ENCODE data around the gene ATP5PO. TPM values are rescaled to one million over a fixed set of nuclear protein-coding genes. Genes with fewer than 3 reads are reported as not detected.

ATP5PO gene
- total RNA-seq, 1 donor from 2014 or later, result 100 TPM

DNA sequence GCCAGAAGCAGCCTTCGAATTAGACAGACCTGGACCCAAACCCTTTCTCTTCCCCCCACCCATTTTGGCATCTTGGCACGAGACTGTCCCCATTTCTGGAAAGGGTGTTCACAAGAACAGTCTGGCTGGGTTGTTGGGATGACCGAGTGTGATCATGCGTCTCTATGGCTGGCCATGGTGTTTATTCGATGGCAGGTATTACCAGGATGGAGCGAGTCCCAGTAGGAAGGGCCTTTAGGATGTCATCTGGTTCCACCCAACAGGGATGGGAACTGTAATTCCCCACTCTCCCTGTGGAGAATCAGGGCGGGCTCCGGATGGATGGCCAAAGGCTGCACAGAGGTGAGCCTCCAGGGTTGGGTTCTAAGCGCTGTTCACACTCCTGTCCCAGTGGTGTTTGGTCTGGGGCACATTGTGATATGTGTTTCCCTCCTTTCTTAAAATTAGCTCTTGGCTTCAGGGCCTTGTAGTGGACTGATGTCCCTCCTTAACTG is 33.4 kb upstream of the ATP5PO start:
- TF ChIP-seq, protein P1, sequence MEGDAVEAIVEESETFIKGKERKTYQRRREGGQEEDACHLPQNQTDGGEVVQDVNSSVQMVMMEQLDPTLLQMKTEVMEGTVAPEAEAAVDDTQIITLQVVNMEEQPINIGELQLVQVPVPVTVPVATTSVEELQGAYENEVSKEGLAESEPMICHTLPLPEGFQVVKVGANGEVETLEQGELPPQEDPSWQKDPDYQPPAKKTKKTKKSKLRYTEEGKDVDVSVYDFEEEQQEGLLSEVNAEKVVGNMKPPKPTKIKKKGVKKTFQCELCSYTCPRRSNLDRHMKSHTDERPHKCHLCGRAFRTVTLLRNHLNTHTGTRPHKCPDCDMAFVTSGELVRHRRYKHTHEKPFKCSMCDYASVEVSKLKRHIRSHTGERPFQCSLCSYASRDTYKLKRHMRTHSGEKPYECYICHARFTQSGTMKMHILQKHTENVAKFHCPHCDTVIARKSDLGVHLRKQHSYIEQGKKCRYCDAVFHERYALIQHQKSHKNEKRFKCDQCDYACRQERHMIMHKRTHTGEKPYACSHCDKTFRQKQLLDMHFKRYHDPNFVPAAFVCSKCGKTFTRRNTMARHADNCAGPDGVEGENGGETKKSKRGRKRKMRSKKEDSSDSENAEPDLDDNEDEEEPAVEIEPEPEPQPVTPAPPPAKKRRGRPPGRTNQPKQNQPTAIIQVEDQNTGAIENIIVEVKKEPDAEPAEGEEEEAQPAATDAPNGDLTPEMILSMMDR (IDR thresholded peaks at IDR 0.05), result no peak
- ATAC-seq, result no peak
- intact Hi-C loops (cut with DNase I), result no loop called here
- no peak overlapping the region for H3K4me3 ChIP-seq
- H3K9me3 ChIP-seq, result no peaks in the 10 kb centered on the region
- H3K4me1 ChIP-seq, result peaks cover 18% of the 10 kb centered on the region
- H3K27ac ChIP-seq, result peak overlapping the region; percentile 83
- no peaks in the 10 kb centered on the region for H3K36me3 ChIP-seq
- DNase-seq, result no peak
- H3K27me3 ChIP-seq (ENCODE audit: low read depth), result no peaks in the 10 kb centered on the region

DNA sequence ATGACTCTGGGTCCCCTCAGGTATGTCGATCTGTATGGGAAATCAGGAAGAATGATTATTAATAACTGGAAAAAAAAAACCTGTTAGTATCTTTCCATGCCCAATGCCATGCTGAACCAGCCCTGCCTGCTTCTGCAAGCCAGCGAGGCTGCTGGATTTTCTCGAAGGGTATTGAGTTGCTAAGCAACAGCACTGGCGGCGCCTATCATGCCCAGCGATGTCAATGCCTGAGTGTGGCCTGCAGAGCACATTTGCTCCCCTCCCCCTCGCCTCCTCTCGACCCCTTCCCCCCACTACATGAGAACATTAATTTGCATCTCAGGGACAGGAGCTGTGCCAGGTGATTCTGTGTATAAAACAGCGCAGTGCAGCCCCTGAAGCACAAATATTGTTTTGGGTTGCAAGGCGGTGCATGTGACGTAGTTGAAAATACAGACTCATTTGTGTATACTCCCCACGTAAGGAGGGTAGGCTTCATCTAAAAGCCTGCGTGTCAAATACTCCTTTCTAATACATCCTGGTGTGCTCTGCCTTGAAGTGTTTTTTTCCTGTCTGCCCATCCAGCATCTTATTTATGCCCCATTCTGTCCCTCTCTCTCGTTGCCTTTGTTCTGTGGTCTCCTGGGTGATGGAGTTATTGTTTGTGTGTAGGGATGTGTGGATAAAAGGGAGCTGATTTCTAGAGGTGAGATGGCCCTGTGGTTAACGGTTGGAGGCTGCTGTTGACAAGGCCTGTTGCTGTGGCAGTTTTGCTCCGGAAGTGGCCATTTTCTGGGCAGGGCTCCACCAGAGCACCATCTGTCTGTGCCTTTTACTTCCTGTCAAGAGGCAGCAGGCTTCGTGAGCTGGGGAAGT is 32.7 kb upstream of the ATP5PO start:
- no peaks in the 10 kb centered on the region for H3K9me3 ChIP-seq
- TF ChIP-seq, protein P1 (IDR thresholded peaks at IDR 0.05), result no peak
- H3K4me1 ChIP-seq, result peaks cover 18% of the 10 kb centered on the region
- no peaks in the 10 kb centered on the region for H3K27me3 ChIP-seq (ENCODE audit: low read depth)
- peak overlapping the region; percentile 83 for H3K27ac ChIP-seq
- DNase-seq, result peak; percentile 69
- peak overlapping the region; percentile 24 for H3K4me3 ChIP-seq
- H3K36me3 ChIP-seq, result no peaks in the 10 kb centered on the region
- ATAC-seq, result peak; percentile 70 to 77
- intact Hi-C loops (cut with DNase I), result no loop called here

DNA sequence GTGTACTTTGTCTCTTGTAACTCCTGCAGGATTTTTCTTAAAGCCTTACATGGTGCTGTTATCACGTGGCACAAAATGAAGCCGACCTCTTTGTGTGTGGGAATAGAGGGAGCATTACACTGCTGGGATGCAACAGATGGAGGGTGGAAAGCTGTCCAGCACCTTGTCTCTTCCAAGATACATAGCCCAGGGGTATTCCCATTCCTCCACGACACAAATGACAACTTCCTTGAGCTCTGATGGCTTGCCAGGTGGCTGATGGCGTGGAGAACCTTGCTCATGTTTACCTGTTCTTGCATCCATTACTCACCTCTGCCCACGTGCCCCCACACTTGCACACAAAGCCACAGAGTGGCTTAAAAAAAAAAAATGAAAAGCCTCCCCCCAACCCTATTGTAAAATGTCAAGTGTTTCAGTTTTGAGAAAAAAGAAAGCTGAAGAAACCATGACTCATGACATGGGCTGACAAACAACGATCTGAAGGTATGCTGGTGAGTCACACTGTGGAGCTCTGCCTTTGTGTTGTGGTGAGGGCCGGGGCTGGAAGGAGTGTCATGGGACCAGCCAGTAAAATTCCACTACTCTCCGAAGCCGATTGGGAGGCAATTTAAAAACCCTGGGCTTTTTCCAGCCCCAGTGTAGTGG is 32.0 kb upstream of the ATP5PO start:
- DNase-seq (peak; percentile 73), ATAC-seq (peak; percentile 94 to 97)
- H3K27ac ChIP-seq, result peak overlapping the region; percentile 83
- no peaks in the 10 kb centered on the region for H3K9me3 ChIP-seq
- no peaks in the 10 kb centered on the region for H3K36me3 ChIP-seq
- intact Hi-C loops (cut with DNase I), result no loop called here
- no peaks in the 10 kb centered on the region for H3K27me3 ChIP-seq (ENCODE audit: low read depth)
- peaks cover 18% of the 10 kb centered on the region for H3K4me1 ChIP-seq
- peak overlapping the region; percentile 24 for H3K4me3 ChIP-seq
- TF ChIP-seq, protein P1 (IDR thresholded peaks at IDR 0.05), result no peak

DNA sequence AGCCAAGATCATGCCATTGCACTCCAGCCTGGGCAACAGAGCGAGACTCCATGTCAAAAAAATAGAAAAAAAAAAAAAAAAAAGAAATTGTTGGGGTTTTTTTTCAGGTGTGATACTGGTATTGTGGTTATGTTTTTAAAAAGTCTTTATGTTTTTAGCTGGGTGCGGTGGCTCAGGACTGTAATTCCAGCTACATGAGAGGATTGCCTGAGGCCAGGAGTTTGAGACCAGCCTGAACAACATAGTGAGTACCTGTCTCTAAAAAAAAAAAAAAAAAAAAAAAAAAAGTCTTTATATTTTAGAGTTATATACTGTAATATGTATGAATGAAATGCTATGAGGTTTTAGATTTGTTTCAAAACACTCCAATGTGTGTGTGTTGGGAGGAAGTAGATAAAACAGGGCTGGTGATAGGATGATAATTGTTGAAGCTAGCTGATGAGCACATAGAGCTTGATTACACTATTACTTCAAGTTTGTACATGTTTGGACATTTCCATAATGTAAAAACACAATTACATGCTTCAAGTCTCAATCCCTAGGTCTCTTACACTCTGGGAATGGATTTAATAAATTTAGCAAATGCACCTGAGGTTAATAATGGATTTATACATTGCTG is 30.2 kb upstream of the ATP5PO start:
- Histone ChIP-seq H3K4me1 (peaks cover 18% of the 10 kb centered on the region), H3K27me3 (ENCODE audit: low read depth) (no peaks in the 10 kb centered on the region), H3K36me3 (no peaks in the 10 kb centered on the region), H3K27ac (no peak overlapping the region), H3K4me3 (no peak overlapping the region), H3K9me3 (no peaks in the 10 kb centered on the region)
- DNase-seq (no peak), ATAC-seq (no peak)
- intact Hi-C loops (cut with DNase I), result no loop called here
- TF ChIP-seq, protein P1 (IDR thresholded peaks at IDR 0.05), result no peak

DNA sequence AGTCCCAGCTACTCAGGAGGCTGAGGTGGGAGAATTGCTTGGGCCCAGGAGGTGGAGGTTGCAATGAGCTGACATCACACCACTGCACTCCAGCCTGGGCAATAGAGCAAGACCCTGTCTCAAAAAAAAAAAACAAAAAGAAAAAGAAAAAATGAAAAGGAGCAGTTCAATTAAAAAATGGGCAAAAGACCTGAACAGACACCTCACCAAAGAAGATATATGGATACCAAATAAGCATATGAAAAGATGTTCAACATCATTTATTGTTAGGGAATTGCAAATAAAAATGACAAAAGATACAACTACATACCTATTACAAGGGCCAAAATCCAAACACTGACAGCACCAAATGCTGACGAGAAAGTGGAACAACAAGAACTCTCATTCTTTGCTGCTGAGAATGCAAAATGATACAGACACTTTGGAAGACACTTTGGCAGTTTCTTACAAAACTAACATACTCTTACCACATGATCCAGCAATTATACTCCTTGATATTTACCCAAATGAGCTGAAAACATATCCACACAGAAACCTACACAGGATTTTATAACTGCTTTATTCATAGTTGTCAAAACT is 28.7 kb upstream of the ATP5PO start:
- no peak overlapping the region for H3K4me3 ChIP-seq
- peaks cover 2% of the 10 kb centered on the region for H3K9me3 ChIP-seq
- H3K27me3 ChIP-seq (ENCODE audit: low read depth), result no peaks in the 10 kb centered on the region
- intact Hi-C loops (cut with DNase I), result no loop called here
- TF ChIP-seq, protein P1 (IDR thresholded peaks at IDR 0.05), result no peak
- no peak for DNase-seq
- no peak for ATAC-seq
- H3K27ac ChIP-seq, result no peak overlapping the region
- H3K4me1 ChIP-seq, result peaks cover 17% of the 10 kb centered on the region
- H3K36me3 ChIP-seq, result no peaks in the 10 kb centered on the region

All from lower lobe of right lung (tissue), 2 donors.